Activated T-helper 1 cell treated with anti-CD3 and anti-CD28 coated beads, Interleukin-12 subunit alpha, Interleukin-12 subunit beta, Interleukin-2, Interleukin-4 antibody, amounts not matched to agents 30 ng/mL and 10 ng/mL and 1 ng/mL, durations not matched to agents 14 hours and 24 hours and 36 hours (primary cell): ENCODE results near the gene ABLIM1. TPM values are rescaled to one million over a fixed set of nuclear protein-coding genes. Genes with fewer than 3 reads are reported as not detected.

Experiments
- DNase-seq: peaks from one replicate; pipeline ENCODE4 v3.0.0; 2021; ENCODE audit warnings: low spot score
- H3K27ac Mint-ChIP-seq: one replicate; pipeline ENCODE4 v1.8.0; 2021; ENCODE audit warnings: mild to moderate bottlenecking, mixed read lengths
- H3K27me3 Mint-ChIP-seq: one replicate; pipeline ENCODE4 v1.8.0; 2022; ENCODE audit warnings: mild to moderate bottlenecking, moderate library complexity, mixed read lengths; ENCODE audit not compliant: insufficient read depth
- H3K36me3 Mint-ChIP-seq: one replicate; pipeline ENCODE4 v1.8.0; 2021; ENCODE audit warnings: low read depth, mixed read lengths
- H3K4me1 Mint-ChIP-seq: one replicate; pipeline ENCODE4 v1.8.0; 2021; ENCODE audit warnings: low read depth, mixed read lengths
- H3K4me3 Mint-ChIP-seq: one replicate; pipeline ENCODE4 v1.8.0; 2021; ENCODE audit warnings: mild to moderate bottlenecking, moderate library complexity, mixed read lengths
- H3K9me3 Mint-ChIP-seq: one replicate; pipeline ENCODE4 v1.8.0; 2021; ENCODE audit warnings: mixed read lengths
- intact Hi-C: fragments of 100-400 bp; cut with micrococcal nuclease; formaldehyde crosslinking; loops from one replicate; pipeline ENCODE4 v1.15.1; 2024
- total RNA-seq: library from RNA; stranded (reverse); gene quantifications from 2 replicates; pipeline ENCODE4 v1.2.3, GENCODE V29; 2022

ABLIM1 gene
- total RNA-seq, 1 donor from 2014 or later = 14.2 TPM

GRCh38 chr10:114397651-114398145 is 260.4 kb downstream of the ABLIM1 start:
- Mint-ChIP-seq H3K4me3 (no peak overlapping the region), H3K9me3 (no peaks in the 10 kb centered on the region)

GRCh38 chr10:114396464-114396863 is 261.6 kb downstream of the ABLIM1 start:
- no peak for DNase-seq
- Mint-ChIP-seq H3K9me3 (no peaks in the 10 kb centered on the region), H3K4me1 (peaks cover 15% of the 10 kb centered on the region), H3K4me3 (no peak overlapping the region), H3K36me3 (no peaks in the 10 kb centered on the region), H3K27ac (no peak overlapping the region), H3K27me3 (peaks cover 31% of the 10 kb centered on the region)
- intact Hi-C loops = no loop called here

More at GRCh38 chr10:114397651-114398145, 260.4 kb downstream of the ABLIM1 start:
- Mint-ChIP-seq H3K36me3 (no peaks in the 10 kb centered on the region), H3K27ac (no peak overlapping the region), H3K4me1 (peaks cover 16% of the 10 kb centered on the region), H3K27me3 (peaks cover 40% of the 10 kb centered on the region)
- no peak for DNase-seq
- intact Hi-C loops = no loop called here

GRCh38 chr10:114395366-114396022 is 262.6 kb downstream of the ABLIM1 start:
- DNase-seq = no peak
- H3K27me3 Mint-ChIP-seq = peaks cover 25% of the 10 kb centered on the region
- H3K36me3 Mint-ChIP-seq = no peaks in the 10 kb centered on the region
- no peak overlapping the region for H3K4me3 Mint-ChIP-seq
- intact Hi-C loops = no loop called here
- H3K9me3 Mint-ChIP-seq = no peaks in the 10 kb centered on the region
- H3K27ac Mint-ChIP-seq = no peak overlapping the region
- H3K4me1 Mint-ChIP-seq = peaks cover 15% of the 10 kb centered on the region

- H3K9me3 Mint-ChIP-seq = peaks cover 4% of the 10 kb centered on the region
- H3K27ac Mint-ChIP-seq = no peak overlapping the region
- intact Hi-C loops = no loop called here
- peaks cover 3% of the 10 kb centered on the region for H3K36me3 Mint-ChIP-seq
- no peak for DNase-seq
- peaks cover 22% of the 10 kb centered on the region for H3K27me3 Mint-ChIP-seq
- peaks cover 15% of the 10 kb centered on the region for H3K4me1 Mint-ChIP-seq
- no peak overlapping the region for H3K4me3 Mint-ChIP-seq
Observed at GRCh38 chr10:114394531-114394930, 263.5 kb downstream of the ABLIM1 start.

GRCh38 chr10:114393886-114394285 is 264.2 kb downstream of the ABLIM1 start:
- peaks cover 6% of the 10 kb centered on the region for H3K9me3 Mint-ChIP-seq
- no peak overlapping the region for H3K27ac Mint-ChIP-seq
- peaks cover 4% of the 10 kb centered on the region for H3K36me3 Mint-ChIP-seq
- H3K27me3 Mint-ChIP-seq = peaks cover 21% of the 10 kb centered on the region
- intact Hi-C loops = no loop called here
- no peak overlapping the region for H3K4me3 Mint-ChIP-seq
- DNase-seq = no peak
- peaks cover 19% of the 10 kb centered on the region for H3K4me1 Mint-ChIP-seq

GRCh38 chr10:114393482-114393881 is 264.6 kb downstream of the ABLIM1 start:
- Mint-ChIP-seq H3K9me3 (peaks cover 10% of the 10 kb centered on the region), H3K4me1 (peaks cover 23% of the 10 kb centered on the region), H3K4me3 (no peak overlapping the region), H3K27ac (no peak overlapping the region), H3K27me3 (peaks cover 17% of the 10 kb centered on the region), H3K36me3 (peaks cover 4% of the 10 kb centered on the region)
- intact Hi-C loops = no loop called here
- no peak for DNase-seq

- H3K36me3 Mint-ChIP-seq = peaks cover 4% of the 10 kb centered on the region
- intact Hi-C loops = no loop called here
- H3K9me3 Mint-ChIP-seq = peaks cover 15% of the 10 kb centered on the region
- H3K27me3 Mint-ChIP-seq = peaks cover 17% of the 10 kb centered on the region
- peaks cover 20% of the 10 kb centered on the region for H3K4me1 Mint-ChIP-seq
- DNase-seq = no peak
- H3K4me3 Mint-ChIP-seq = no peak overlapping the region
- no peak overlapping the region for H3K27ac Mint-ChIP-seq
Observed at GRCh38 chr10:114392112-114392835, 265.8 kb downstream of the ABLIM1 start.

GRCh38 chr10:114391599-114391998 is 266.5 kb downstream of the ABLIM1 start:
- no peak for DNase-seq
- H3K27ac Mint-ChIP-seq = no peak overlapping the region
- peaks cover 4% of the 10 kb centered on the region for H3K36me3 Mint-ChIP-seq
- H3K4me1 Mint-ChIP-seq = peaks cover 16% of the 10 kb centered on the region
- intact Hi-C loops = no loop called here
- peaks cover 15% of the 10 kb centered on the region for H3K9me3 Mint-ChIP-seq
- peaks cover 17% of the 10 kb centered on the region for H3K27me3 Mint-ChIP-seq
- H3K4me3 Mint-ChIP-seq = no peak overlapping the region

- H3K27ac Mint-ChIP-seq = no peak overlapping the region
- peaks cover 16% of the 10 kb centered on the region for H3K4me1 Mint-ChIP-seq
- H3K4me3 Mint-ChIP-seq = no peak overlapping the region
- peaks cover 11% of the 10 kb centered on the region for H3K27me3 Mint-ChIP-seq
- intact Hi-C loops = no loop called here
- H3K36me3 Mint-ChIP-seq = peaks cover 4% of the 10 kb centered on the region
- H3K9me3 Mint-ChIP-seq = peaks cover 15% of the 10 kb centered on the region
- no peak for DNase-seq
Observed at GRCh38 chr10:114389426-114389825, 268.6 kb downstream of the ABLIM1 start.

- intact Hi-C loops = no loop called here
- Mint-ChIP-seq H3K4me3 (no peak overlapping the region), H3K36me3 (peaks cover 4% of the 10 kb centered on the region), H3K27me3 (peaks cover 8% of the 10 kb centered on the region), H3K9me3 (peaks cover 15% of the 10 kb centered on the region), H3K4me1 (peaks cover 16% of the 10 kb centered on the region), H3K27ac (peak overlapping the region; percentile 74)
- no peak for DNase-seq
Observed at GRCh38 chr10:114388275-114388674, 269.8 kb downstream of the ABLIM1 start.

GRCh38 chr10:114387784-114388183 is 270.3 kb downstream of the ABLIM1 start:
- Mint-ChIP-seq H3K27me3 (peaks cover 11% of the 10 kb centered on the region), H3K4me3 (no peak overlapping the region), H3K27ac (no peak overlapping the region), H3K36me3 (peaks cover 4% of the 10 kb centered on the region), H3K9me3 (peaks cover 15% of the 10 kb centered on the region), H3K4me1 (peaks cover 16% of the 10 kb centered on the region)
- no peak for DNase-seq
- intact Hi-C loops = no loop called here

- Mint-ChIP-seq H3K27me3 (peaks cover 16% of the 10 kb centered on the region), H3K27ac (no peak overlapping the region), H3K4me3 (no peak overlapping the region), H3K36me3 (peaks cover 4% of the 10 kb centered on the region), H3K9me3 (peaks cover 15% of the 10 kb centered on the region), H3K4me1 (peaks cover 16% of the 10 kb centered on the region)
- intact Hi-C loops = no loop called here
- no peak for DNase-seq
Observed at GRCh38 chr10:114386452-114386851, 271.6 kb downstream of the ABLIM1 start.

- H3K4me1 Mint-ChIP-seq = peaks cover 16% of the 10 kb centered on the region
- no peak for DNase-seq
Observed at GRCh38 chr10:114385557-114385956, 272.5 kb downstream of the ABLIM1 start.

More at GRCh38 chr10:114385557-114385956, 272.5 kb downstream of the ABLIM1 start:
- no peak overlapping the region for H3K27ac Mint-ChIP-seq
- H3K9me3 Mint-ChIP-seq = peaks cover 15% of the 10 kb centered on the region
- peaks cover 4% of the 10 kb centered on the region for H3K36me3 Mint-ChIP-seq
- no peak overlapping the region for H3K4me3 Mint-ChIP-seq
- peaks cover 15% of the 10 kb centered on the region for H3K27me3 Mint-ChIP-seq
- intact Hi-C loops = no loop called here
